HG02588 (cell line): Measurements from ENCODE around the gene ST6GALNAC1.

Source experiments
- ATAC-seq: cut with Tn5 transposase; IDR thresholded peaks from one replicate; pipeline ENCODE4 v1.9.1; 2021; ENCODE audit warnings: mild to moderate bottlenecking, moderate library complexity; ENCODE audit not compliant: unreplicated experiment

ST6GALNAC1 gene

GRCh38 chr17:76676629-76677028, 33.1 kb upstream of the ST6GALNAC1 start:
- ATAC-seq, result no peak

- no peak for ATAC-seq
Observed at GRCh38 chr17:76675648-76676047, 32.1 kb upstream of the ST6GALNAC1 start.

GRCh38 chr17:76674600-76674999, 31.0 kb upstream of the ST6GALNAC1 start:
- ATAC-seq, result no peak

GRCh38 chr17:76673729-76674128, 30.2 kb upstream of the ST6GALNAC1 start:
- no peak for ATAC-seq

GRCh38 chr17:76672892-76673291, 29.3 kb upstream of the ST6GALNAC1 start:
- no peak for ATAC-seq

- ATAC-seq, result no peak
Observed at GRCh38 chr17:76672270-76672851, 28.8 kb upstream of the ST6GALNAC1 start.

- ATAC-seq, result no peak
Observed at GRCh38 chr17:76671912-76672262, 28.3 kb upstream of the ST6GALNAC1 start.

- ATAC-seq, result peak; percentile 93
Observed at GRCh38 chr17:76671123-76671911, 27.8 kb upstream of the ST6GALNAC1 start.

GRCh38 chr17:76670718-76671122, 27.2 kb upstream of the ST6GALNAC1 start:
- ATAC-seq, result no peak

GRCh38 chr17:76670020-76670717, 26.6 kb upstream of the ST6GALNAC1 start:
- no peak for ATAC-seq

GRCh38 chr17:76667786-76668453, 24.4 kb upstream of the ST6GALNAC1 start:
- no peak for ATAC-seq

GRCh38 chr17:76667491-76667755, 23.9 kb upstream of the ST6GALNAC1 start:
- no peak for ATAC-seq

- no peak for ATAC-seq
Observed at GRCh38 chr17:76660656-76661042, 17.1 kb upstream of the ST6GALNAC1 start.

- ATAC-seq, result no peak
Observed at GRCh38 chr17:76659928-76660655, 16.5 kb upstream of the ST6GALNAC1 start.

GRCh38 chr17:76658242-76658662, 14.7 kb upstream of the ST6GALNAC1 start:
- ATAC-seq, result no peak

GRCh38 chr17:76657505-76658241, 14.1 kb upstream of the ST6GALNAC1 start:
- no peak for ATAC-seq

GRCh38 chr17:76654408-76654807, 10.9 kb upstream of the ST6GALNAC1 start:
- no peak for ATAC-seq

- ATAC-seq, result no peak
Observed at GRCh38 chr17:76650504-76650903, 6.9 kb upstream of the ST6GALNAC1 start.

- ATAC-seq, result no peak
Observed at GRCh38 chr17:76646712-76647111, 3.2 kb upstream of the ST6GALNAC1 start.

GRCh38 chr17:76645481-76645880, 1.9 kb upstream of the ST6GALNAC1 start:
- ATAC-seq, result no peak
